Keratinocyte (primary cell): ENCODE results near the gene ROBO2.

Experiments used
- EZH2 ChIP-seq: IDR thresholded peaks from one replicate; pipeline ENCODE4 v1.6.1; 2012; ENCODE audit warnings: inconsistent platforms, mild to moderate bottlenecking, low read length, moderate library complexity
- TF ChIP-seq, protein P1 (sequence below), 3 experiments: IDR thresholded peaks in 1 of 3; conservative IDR thresholded peaks in 1 of 3; optimal IDR thresholded peaks in 1 of 3; 2 replicates in 2 of 3; 3 replicates in 1 of 3; pipeline versions ENCODE3 to v1.5.1; 2011; ENCODE audit warnings: low read length in 3 of 3, mild to moderate bottlenecking in 3 of 3, moderate library complexity in 2 of 3, control low read depth in 1 of 3, inconsistent platforms in 1 of 3; ENCODE audit not compliant: insufficient read depth in 2 of 3; ENCODE audit errors: extremely low read depth in 1 of 3

GRCh38 chr3:77052733-77053670 lies 13.1 kb downstream of the ROBO2 start:
- TF ChIP-seq, protein P1, sequence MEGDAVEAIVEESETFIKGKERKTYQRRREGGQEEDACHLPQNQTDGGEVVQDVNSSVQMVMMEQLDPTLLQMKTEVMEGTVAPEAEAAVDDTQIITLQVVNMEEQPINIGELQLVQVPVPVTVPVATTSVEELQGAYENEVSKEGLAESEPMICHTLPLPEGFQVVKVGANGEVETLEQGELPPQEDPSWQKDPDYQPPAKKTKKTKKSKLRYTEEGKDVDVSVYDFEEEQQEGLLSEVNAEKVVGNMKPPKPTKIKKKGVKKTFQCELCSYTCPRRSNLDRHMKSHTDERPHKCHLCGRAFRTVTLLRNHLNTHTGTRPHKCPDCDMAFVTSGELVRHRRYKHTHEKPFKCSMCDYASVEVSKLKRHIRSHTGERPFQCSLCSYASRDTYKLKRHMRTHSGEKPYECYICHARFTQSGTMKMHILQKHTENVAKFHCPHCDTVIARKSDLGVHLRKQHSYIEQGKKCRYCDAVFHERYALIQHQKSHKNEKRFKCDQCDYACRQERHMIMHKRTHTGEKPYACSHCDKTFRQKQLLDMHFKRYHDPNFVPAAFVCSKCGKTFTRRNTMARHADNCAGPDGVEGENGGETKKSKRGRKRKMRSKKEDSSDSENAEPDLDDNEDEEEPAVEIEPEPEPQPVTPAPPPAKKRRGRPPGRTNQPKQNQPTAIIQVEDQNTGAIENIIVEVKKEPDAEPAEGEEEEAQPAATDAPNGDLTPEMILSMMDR (optimal IDR thresholded peaks at IDR 0.05 in 1 of 3, IDR thresholded peaks at IDR 0.05 in 1 of 3, conservative IDR thresholded peaks at IDR 0.05 in 1 of 3; ENCODE audit: extremely low read depth in 1 of 3, insufficient read depth in 2 of 3, low read length in 3 of 3), result no peak
- TF ChIP-seq EZH2, result no peak
